Measurements from ENCODE around the gene RNF157. TPM values are rescaled to one million over a fixed set of nuclear protein-coding genes. Genes with fewer than 3 reads are reported as not detected.

The RNF157 gene
- total and polyA plus RNA-seq, 9 of the 15 experiments (the other 6 are each of a cell fraction or from before 2014, with no cell fraction given): 8.1 to 31.7 (median 20.8) TPM

DNA sequence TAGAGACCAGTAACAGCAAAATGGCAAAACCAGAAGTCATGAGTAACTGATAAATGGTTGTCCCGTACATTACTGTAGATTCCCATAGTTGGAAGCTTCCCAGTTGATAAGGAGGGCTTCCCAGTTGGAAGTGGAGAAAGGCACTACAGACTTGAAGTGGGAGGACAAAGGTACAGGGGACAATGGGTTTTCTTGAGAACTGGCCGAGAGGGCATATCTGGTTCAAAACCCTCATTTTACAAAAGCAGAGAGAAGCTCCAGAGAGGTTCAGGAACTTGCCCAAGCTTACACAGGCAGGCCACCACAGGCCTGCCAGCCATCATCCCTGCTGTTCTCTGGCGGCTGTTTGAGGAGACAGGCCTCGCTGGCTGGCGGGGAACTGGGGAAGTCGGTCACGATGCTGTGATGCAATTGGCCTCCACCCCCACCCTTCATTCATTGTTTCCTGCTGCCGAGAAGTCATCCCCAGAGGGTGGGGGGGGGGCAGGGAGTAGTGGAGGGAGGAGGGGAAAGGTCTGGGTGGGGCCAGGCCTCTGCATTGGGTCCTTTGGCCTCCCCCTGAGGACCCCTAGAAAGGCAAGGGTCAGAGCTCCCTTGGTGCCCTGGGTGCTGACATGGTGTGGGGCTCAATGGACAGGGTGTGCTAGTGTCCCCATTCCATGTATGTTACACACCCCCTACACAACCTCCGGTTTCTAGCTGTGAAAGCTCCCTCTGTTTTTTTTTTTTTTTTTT lies 27.9 kb upstream of the RNF157 start (continued):
- TF ChIP-seq, protein P1, sequence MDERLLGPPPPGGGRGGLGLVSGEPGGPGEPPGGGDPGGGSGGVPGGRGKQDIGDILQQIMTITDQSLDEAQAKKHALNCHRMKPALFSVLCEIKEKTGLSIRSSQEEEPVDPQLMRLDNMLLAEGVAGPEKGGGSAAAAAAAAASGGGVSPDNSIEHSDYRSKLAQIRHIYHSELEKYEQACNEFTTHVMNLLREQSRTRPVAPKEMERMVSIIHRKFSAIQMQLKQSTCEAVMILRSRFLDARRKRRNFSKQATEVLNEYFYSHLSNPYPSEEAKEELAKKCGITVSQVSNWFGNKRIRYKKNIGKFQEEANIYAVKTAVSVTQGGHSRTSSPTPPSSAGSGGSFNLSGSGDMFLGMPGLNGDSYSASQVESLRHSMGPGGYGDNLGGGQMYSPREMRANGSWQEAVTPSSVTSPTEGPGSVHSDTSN (CRISPR knock-in tag; IDR thresholded peaks at IDR 0.05; ENCODE audit: low read depth): no peak
- TF ChIP-seq, protein P1 (tag; conservative IDR thresholded peaks at IDR 0.05; ENCODE audit: low read depth): no peak
- 0 out of 2 replicates have a peak, but pooled peaks have one; percentile 9 for TF ChIP-seq CBFA2T3 (IDR thresholded peaks at IDR 0.05)
- TF ChIP-seq POLR2AphosphoS5 (IDR thresholded peaks at IDR 0.05; ENCODE audit: control insufficient read depth, insufficient read depth, low read depth, low read length): peak; percentile 83
- no peak; a peak in 1 of 4 replicates for TF ChIP-seq ETV6 (IDR thresholded peaks at IDR 0.05; ENCODE audit: borderline replicate concordance in 1 of 2, low read depth in 2 of 2, low read length in 1 of 2)
- no peak for TF ChIP-seq ETV6 (CRISPR knock-in tag; IDR thresholded peaks at IDR 0.05; ENCODE audit: borderline replicate concordance)
- no peak for TF ChIP-seq PHB2 (IDR thresholded peaks at IDR 0.05; ENCODE audit: low read depth)
- no peak for TF ChIP-seq LEF1 (IDR thresholded peaks at IDR 0.05)
- TF ChIP-seq ATF1 (CRISPR knock-in tag; IDR thresholded peaks at IDR 0.05): no peak
- 0 out of 2 replicates have a peak, but pooled peaks have one; percentile 9 for TF ChIP-seq ATF1 (tag; IDR thresholded peaks at IDR 0.05)
- TF ChIP-seq, protein P2, sequence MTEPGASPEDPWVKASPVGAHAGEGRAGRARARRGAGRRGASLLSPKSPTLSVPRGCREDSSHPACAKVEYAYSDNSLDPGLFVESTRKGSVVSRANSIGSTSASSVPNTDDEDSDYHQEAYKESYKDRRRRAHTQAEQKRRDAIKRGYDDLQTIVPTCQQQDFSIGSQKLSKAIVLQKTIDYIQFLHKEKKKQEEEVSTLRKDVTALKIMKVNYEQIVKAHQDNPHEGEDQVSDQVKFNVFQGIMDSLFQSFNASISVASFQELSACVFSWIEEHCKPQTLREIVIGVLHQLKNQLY (CRISPR knock-in tag; conservative IDR thresholded peaks at IDR 0.05): no peak
- TF ChIP-seq MAFG (tag; conservative IDR thresholded peaks at IDR 0.05): no peak
- TF ChIP-seq, protein P3, sequence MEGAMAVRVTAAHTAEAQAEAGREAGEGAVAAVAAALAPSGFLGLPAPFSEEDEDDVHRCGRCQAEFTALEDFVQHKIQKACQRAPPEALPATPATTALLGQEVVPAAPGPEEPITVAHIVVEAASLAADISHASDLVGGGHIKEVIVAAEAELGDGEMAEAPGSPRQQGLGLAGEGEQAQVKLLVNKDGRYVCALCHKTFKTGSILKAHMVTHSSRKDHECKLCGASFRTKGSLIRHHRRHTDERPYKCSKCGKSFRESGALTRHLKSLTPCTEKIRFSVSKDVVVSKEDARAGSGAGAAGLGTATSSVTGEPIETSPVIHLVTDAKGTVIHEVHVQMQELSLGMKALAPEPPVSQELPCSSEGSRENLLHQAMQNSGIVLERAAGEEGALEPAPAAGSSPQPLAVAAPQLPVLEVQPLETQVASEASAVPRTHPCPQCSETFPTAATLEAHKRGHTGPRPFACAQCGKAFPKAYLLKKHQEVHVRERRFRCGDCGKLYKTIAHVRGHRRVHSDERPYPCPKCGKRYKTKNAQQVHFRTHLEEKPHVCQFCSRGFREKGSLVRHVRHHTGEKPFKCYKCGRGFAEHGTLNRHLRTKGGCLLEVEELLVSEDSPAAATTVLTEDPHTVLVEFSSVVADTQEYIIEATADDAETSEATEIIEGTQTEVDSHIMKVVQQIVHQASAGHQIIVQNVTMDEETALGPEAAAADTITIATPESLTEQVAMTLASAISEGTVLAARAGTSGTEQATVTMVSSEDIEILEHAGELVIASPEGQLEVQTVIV (CRISPR knock-in tag; IDR thresholded peaks at IDR 0.05; ENCODE audit: borderline replicate concordance): no peak
- TF ChIP-seq LCOR (CRISPR knock-in tag; IDR thresholded peaks at IDR 0.05): no peak; the same call in 1 of the 2 replicates
- TF ChIP-seq TCF7L2 (IDR thresholded peaks at IDR 0.05; ENCODE audit: low read depth, low read length): no peak
- no peak; the same call in 1 of the 2 replicates for TF ChIP-seq DPF2 (IDR thresholded peaks at IDR 0.05)
- no peak for TF ChIP-seq ZEB2 (IDR thresholded peaks at IDR 0.05)
- TF ChIP-seq ARNT (IDR thresholded peaks at IDR 0.05): no peak
- no peak for TF ChIP-seq GTF2F1 (IDR thresholded peaks at IDR 0.05; ENCODE audit: low read depth, low read length)
- TF ChIP-seq TOE1 (IDR thresholded peaks at IDR 0.05; ENCODE audit: borderline replicate concordance): no peak; the same call in 1 of the 2 replicates
- no peak for TF ChIP-seq TOE1 (CRISPR knock-in tag; IDR thresholded peaks at IDR 0.05; ENCODE audit: borderline replicate concordance, low read depth)
- TF ChIP-seq ZNF224 (CRISPR knock-in tag; IDR thresholded peaks at IDR 0.05): no peak
- TF ChIP-seq, protein P4, sequence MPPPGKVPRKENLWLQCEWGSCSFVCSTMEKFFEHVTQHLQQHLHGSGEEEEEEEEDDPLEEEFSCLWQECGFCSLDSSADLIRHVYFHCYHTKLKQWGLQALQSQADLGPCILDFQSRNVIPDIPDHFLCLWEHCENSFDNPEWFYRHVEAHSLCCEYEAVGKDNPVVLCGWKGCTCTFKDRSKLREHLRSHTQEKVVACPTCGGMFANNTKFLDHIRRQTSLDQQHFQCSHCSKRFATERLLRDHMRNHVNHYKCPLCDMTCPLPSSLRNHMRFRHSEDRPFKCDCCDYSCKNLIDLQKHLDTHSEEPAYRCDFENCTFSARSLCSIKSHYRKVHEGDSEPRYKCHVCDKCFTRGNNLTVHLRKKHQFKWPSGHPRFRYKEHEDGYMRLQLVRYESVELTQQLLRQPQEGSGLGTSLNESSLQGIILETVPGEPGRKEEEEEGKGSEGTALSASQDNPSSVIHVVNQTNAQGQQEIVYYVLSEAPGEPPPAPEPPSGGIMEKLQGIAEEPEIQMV (tag; conservative IDR thresholded peaks at IDR 0.05; ENCODE audit: low read depth): no peak
